Stimulated activated CD8-positive, alpha-beta memory T cell treated with anti-CD3 and anti-CD28 coated beads, Interleukin-12 subunit alpha, Interleukin-12 subunit beta, amount 100 ng/mL, for 1 hour (primary cell): ENCODE results near the gene CNNM4.
A peak's percentile ranks its signal among the peaks of the same experiment; 100 is the strongest.

Source experiments
- DNase-seq: peaks from one replicate; pipeline ENCODE4 v3.0.0-alpha.2; 2020; ENCODE audit warnings: low read depth

The CNNM4 gene

GRCh38 chr2:96760036-96760985 is at the start of gene CNNM4:
TSS of gene CNNM4 (plus strand) at chr2:96760902. CDS start at chr2:96761000, 98 bp downstream.
- peak; percentile 87 for DNase-seq

DNA sequence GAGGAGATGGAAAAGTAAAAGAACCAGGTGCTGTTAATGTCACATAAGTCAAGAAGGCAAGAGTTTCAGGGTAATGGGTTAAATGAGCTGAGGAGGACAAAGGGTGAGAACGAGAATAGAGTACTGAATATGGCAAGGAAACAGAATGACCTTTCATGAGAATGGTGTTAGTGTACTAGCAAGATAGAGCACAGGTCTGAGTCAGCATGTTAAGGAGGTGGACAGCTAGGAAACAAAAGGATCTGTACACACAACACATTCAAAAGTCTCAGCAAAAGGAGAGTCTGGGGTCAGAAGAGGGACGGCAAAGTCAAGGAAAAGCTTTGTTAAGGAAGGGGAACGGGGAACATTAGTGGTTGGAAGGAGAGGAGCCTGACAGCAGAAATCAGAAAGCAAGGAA is 49.7 kb upstream of the CNNM4 start:
- no peak for DNase-seq

DNA sequence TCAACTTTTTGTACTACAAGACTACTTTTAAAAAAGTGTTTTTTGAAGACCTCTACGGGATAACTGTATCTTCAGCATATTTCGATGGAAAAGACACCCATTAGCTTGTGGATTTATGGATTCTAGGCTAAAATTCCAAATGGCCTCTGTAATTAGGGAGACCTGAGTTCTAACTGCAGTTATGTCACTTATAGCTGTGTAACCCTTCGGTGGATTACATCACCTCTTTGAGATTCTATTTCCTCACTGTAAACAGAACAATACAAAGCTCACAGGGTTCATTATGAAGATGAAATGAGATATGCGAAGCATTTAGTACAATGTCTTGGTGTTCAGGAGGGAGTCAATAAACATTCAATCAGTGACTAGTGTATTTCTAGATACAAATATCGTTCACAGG is 45.0 kb upstream of the CNNM4 start:
- no peak for DNase-seq

DNA sequence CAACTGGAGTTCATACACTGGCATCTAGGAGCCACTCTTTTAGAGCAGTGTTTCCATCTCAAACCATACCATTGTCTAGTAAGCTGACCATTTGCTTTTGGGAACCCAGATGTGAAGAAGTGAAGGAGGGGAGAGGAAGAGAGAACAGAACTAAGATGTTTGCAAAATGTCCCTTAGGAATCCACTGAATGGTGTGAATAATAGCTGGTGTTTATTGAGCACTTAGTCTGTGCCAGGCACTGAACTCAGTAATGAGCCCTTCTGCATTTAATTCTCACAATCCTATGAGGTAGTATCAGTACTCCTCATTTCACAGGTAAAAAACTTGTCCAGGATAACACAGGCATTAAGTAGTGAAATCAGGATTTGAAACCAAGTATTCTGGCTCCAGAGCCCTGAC is 44.3 kb upstream of the CNNM4 start:
- DNase-seq = no peak

- DNase-seq = no peak
Measured at GRCh38 chr2:96726131-96726530, 34.6 kb upstream of the CNNM4 start.

DNA sequence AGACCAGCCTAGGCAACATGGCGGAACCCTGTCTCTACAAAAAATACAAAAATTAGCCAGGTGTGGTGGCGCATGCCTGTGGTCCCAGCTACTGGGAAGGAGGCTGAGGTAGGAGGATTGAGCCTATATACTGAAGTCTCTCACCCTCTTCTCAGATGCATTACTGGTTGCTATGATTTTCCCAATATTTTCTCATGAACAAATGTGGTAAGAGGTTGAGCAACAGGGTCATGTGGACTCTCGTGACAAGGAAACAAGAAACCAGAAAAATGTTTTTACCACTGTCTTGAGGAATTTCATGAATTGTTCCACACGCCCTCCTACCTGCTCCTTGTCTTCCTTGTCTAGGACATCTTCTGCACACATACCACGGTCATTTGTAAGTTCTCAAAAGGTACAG is 33.3 kb upstream of the CNNM4 start:
- no peak for DNase-seq

DNA sequence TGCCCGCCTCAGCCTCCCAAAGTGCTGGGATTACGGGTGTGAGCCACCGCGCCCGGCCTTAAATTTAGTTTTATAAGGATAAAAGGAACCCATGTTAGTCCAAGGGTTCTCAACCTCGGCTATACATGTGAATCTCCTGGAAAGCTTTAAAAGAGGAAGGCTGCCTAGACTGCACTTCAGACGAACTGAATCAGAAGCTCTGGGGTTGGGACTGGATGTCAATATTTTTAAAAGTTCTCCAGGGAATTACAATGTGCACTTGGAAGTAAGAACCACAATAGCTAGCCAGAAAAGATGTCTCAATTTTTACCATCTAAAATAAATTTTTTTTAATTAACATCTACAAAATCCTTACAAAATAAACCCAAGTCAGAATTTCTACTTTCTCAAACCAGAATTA is 31.0 kb upstream of the CNNM4 start:
- DNase-seq = no peak

DNA sequence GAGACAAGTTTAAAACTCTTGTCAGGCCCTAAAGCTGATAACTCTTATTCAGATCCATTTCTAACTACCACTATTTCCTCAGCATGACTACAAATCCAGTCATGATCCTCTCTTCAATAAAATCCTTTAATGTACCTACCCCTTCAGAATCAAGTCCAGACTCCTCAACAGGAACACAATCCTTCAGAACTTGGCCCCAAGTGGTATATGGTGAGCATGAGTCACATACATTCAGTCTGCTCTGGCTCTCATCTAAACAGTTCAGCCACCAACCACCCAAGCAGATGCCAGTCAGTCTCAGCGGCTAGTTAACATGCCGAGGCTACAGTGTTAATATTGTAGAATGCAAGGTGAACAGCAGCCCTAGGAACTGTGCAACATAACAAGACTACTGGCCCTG is 30.5 kb upstream of the CNNM4 start:
- no peak for DNase-seq

DNA sequence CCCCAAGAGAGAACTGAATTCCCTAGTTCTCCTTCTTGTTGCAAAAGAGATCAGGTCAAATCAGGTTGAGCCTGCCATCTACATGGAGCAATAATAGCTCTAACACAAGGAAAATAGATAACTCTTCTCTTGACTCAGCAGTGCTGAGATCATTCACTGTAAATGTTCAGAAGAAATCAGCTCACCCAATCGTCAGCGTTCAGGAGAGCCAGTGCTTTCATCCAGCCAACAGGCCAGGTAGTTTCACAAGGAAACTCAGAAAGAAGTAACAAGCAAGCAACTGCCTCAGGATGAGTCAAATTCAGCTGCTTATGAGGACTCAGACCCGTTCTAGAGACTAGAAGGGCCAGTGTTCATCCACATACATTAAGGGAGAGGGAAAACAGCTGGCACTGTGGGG is 26.8 kb upstream of the CNNM4 start:
- no peak for DNase-seq

DNA sequence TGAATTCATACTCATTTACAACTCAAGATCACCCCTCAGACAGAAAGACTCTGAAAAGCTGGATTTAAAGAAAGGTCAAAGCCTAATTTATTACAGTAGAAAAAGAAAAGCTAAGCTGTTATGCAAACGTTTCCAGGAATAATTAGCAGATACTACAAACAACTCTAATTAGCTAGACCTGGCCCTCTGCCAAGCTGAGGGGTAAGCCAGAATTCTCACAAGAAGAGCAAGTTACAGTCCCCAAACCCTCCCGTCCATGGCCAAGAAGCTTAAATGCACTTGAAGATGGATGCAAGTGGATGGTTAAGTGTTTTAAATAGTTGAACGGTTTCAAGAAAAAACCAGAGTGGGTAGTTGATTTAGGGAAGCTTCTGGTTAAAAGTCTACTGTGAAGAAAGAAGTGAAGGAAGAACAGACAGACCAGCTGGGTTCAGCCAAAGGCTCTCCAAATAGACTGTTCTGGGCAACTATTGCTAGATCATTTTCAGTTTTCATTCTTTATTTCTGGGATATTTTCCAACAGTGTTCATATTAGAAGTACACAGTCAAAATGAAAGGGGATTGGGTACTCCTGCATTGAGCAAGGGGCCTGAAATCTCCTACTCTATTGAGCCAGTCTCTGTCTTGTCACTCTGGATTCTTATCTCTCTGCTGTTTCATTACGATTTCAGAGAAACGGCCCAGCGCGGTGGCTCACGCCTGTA is 25.7 kb upstream of the CNNM4 start:
- DNase-seq = no peak

GRCh38 chr2:96737251-96737650 is 23.5 kb upstream of the CNNM4 start:
- no peak for DNase-seq

- no peak for DNase-seq
Measured at GRCh38 chr2:96737831-96738230, 22.9 kb upstream of the CNNM4 start.

DNA sequence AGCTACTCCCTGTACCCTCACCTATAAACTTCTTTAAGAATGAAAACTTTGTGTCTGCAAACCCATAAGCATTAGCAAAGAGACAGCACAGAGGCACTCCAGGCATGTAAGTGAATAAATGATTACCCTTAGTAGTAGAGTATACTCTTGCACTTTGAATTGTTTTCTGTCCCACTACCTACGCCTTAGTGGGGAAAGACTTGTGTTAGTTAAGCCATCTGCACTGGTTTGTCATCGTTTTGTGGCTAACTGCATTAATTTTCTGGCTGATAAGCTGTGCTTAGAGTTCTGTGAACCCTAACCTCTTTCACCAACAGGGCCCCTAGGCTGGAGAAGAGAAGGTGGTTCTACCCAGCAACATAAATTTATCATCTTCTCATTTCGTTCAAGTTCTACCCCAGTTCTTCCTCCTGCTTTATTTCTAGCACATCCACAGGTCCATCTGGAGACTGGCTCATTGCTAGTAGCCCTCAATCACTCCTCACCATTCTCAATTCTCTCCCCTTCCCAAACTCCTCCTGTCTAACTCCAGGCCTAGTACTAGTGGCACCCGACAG is 21.5 kb upstream of the CNNM4 start:
- no peak for DNase-seq

- DNase-seq = peak; percentile 97
Measured at GRCh38 chr2:96739633-96740428, 20.9 kb upstream of the CNNM4 start, which contains the start of gene LMAN2L. TSS of gene LMAN2L (minus strand) at chr2:96740064. CDS start at chr2:96740040, 24 bp downstream.

DNA sequence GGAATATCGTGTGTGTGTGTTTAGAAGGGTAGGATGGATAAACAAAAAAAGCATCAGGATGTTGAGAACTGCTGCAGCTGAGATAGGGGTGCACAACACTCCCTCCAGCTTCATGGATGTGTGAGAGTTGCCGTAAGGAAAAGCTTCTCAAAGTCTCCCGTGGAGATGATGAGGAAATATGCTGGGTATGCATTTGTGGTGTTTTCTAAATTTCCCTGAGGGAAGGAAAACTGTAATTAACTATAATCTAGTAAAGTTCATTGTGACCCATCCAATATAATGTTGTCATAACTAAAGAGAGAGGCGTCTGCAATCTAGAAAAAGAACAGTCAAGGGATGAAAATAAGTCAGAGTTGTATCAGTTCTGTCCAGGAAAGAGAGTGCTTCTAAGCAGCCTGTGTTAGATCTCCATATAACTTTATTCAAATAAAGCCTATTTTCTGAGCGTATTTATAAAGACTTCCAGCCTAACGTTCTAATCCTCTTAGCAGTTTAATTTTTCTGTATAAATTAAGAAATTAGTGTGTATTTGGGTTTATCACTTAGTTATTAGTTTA is 13.6 kb upstream of the CNNM4 start:
- no peak for DNase-seq

DNA sequence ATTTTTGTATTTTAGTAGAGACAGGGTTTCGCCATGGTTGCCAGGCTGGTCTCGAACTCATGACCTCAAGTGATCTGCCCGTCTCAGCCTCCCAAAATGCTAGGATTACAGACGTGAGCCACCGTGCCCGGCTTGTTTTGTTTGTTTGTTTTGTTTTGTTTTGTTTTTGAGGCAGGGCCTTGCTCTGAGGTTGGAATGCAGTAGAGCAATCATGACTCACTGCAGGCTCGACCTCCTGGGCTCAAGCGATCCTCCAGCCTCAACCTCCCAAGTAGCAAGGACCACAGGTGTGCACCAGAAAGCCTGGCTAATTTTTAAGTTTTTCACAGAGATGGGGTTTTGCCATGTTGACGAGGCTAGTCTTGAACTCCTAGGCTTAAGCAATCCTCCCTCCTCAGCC is 8.9 kb upstream of the CNNM4 start:
- no peak for DNase-seq

DNA sequence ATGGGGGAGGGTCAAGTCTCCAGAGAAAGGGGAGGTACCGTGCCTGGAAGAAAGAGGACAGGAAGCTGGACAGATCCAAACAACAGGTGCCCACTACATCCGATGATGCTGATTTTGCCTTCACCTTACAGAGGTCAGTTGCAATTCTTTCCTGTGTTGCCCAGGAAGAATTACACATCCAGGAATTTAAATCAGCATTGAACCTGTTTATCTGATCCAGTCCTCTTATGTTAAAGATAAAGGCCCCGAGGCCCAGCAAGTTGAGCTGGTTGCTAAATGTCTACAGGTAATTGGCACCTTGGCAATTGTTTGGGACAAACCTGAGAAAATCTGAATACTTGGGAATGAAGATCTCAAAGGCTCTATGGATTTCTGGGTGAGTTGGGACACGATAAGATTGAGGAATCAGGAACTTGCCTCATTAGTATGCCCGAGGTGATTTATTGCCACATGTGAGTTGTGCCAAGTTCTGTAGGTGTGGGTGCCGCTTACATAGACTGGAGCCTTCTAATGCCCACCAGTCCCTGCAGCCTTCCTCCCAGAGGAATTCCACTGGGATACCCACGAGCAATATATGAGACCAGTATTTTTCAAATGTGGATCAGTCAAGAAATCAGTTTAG is 6.9 kb upstream of the CNNM4 start:
- DNase-seq = no peak

GRCh38 chr2:96754317-96754716 is 6.4 kb upstream of the CNNM4 start:
- DNase-seq = no peak

DNA sequence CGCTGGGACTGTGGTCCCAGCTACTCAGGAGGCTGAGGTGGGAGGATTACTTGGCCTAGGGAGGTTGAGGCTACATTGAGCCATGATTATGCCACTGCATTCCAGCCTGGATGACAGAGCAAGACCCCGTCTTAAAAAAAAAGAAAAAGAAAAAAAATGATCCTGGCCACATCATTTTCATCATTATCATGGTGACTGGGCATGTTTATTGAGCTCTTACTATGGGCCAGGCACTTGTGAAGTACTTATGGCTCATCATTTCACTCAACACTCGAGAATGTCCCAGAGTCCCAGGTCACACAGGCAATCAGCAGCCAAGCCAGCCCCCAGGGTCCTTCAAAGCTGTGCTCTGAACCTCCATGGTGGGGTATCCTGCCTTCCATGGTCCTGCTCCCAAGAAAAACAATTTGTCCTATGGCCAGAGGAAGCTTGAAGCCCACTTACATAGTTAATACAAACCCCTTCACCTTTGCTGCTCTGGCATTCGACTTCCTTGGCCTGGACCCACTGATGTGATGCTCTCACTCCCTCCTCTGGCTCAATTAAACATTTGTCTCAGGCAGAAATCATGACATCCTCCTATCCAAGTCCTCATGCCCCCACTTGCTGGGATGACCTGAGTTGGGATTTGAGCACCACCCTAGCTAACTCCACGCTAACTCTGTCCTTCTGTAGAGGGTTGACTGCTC is 3.8 kb upstream of the CNNM4 start:
- no peak for DNase-seq

DNA sequence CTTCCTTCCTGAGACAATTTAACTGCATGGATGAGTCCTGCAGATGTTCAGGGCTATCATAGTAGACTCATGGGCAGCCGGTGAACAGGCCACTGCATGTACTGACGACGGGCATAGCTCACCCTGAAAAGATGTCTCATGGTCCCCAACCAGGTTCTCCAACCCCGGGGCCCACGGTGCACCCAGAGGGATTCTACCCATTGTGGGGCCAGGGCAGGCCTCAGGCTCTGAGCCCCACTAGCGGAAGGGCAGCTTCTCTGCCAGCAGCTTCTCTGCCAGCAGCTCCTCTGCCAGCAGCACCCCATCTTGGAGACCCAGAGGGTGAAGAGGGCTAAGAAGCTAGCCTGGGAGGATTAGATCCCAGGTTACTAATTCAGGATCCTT is 3.2 kb upstream of the CNNM4 start:
- no peak for DNase-seq

- DNase-seq = no peak
Measured at GRCh38 chr2:96758987-96759386, 1.7 kb upstream of the CNNM4 start.
